ENCODE data around the gene USP12. TPM values are rescaled to one million over a fixed set of nuclear protein-coding genes. Genes with fewer than 3 reads are reported as not detected.

USP12 gene
- total RNA-seq, 2 donors from 2014 or later, result 40.3 to 94.3 TPM

GRCh38 chr13:27189192-27189591 is 17.6 kb upstream of the USP12 start:
- intact Hi-C loops (cut with DNase I), result no loop called here
- no peak for DNase-seq (ENCODE audit: low spot score)

DNA sequence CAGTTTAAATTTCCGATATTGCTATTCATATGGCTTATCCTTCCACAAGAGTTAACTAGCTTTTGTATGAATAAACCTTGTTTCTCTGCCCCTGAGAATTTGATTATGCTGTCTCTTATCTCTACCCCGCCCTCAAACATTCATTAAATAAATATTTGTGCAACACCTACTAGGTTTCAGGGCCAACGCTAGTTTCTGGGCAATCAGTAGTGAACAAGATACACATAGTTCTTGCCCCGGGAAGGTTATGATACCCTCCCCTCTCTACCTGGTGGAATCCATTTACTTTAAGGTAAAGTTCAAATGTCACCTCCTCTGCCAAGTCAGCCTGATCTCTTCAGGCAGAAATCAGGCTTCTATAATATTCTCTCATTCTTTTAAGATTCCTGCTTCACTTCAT is 16.6 kb upstream of the USP12 start:
- no peak for DNase-seq (ENCODE audit: low spot score)
- intact Hi-C loops (cut with DNase I), result no loop called here

DNA sequence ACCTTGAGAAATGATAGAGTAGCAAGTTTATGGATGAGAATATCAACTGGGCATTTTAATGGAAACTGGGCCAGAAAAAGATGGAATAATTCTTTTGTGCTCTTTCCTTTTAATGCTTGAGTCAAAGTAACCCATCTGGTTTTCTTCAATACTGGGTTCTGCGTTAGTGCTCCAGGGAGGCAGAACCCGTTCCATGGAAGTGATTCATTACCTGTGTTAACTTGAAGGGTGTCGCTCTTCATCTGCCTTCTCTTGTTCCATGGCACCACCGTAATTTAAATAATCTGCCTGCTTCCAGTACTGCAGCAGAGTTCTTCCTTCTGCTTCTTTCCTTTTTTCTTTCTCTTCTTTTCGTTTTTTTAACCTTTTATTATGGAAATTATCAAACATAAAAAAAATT is 14.7 kb upstream of the USP12 start:
- no peak for DNase-seq (ENCODE audit: low spot score)
- intact Hi-C loops (cut with DNase I), result no loop called here

GRCh38 chr13:27183561-27184147 is 12.0 kb upstream of the USP12 start:
- DNase-seq (ENCODE audit: low spot score), result no peak
- intact Hi-C loops (cut with DNase I), result no loop called here

DNA sequence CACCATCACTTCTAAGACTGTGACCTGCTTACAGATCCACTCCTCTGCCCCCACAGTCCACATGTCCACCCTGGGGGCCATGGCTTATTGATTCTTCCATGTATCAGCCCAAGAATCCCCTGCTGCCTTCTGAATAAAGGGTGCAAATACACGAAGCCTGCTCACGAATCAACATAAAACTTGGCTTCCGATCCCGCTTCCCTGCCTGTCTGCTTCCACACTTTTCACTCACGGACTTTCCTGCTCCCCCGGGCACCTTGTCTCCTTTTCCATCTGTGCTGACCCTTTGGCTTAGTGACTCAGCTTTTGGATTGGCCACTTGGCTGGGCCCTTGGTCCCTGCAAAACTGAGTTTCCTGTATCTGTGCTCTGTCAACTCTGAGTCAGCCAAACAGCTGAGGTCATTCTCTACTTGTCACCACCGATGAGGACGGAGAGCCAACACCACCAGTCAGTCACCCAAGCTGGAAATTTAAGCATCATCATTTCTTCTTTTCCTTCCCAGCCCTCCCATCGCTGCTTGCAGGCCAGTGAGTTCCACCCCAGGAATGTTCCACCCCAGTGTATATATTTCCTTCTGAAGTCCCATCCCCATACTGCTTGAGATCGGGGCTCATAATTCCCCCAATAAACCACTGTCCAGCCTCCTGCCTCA is 11.4 kb upstream of the USP12 start:
- peak; percentile 87 for DNase-seq (ENCODE audit: low spot score)
- intact Hi-C loops (cut with DNase I), result no loop called here

GRCh38 chr13:27182054-27182453 is 10.4 kb upstream of the USP12 start:
- no peak for DNase-seq (ENCODE audit: low spot score)
- intact Hi-C loops (cut with DNase I), result no loop called here

DNA sequence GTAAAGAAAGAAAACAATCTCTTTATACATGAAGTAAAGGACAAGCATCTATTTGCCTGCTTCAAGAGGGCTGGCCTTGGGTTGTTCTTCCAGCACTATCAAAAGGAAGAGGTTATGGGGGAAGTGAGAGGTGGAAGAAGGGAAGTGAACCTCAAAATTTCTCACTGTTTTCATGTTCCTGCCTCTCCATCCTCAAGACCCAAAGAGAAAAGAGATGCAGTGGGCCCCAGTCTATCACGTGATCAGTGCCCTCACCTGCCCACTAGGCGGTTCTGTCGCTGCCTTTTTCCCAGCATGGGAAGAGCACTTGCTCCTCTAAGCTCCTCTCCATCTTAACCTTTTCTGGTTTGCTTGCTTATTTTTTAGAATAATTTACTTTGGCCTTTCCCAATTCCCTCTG is 6.2 kb upstream of the USP12 start:
- intact Hi-C loops (cut with DNase I), result loop anchor here in 1 of 2 donors (10.0 kb wide), 1 partner anchor 1477 kb away; the partner anchor contains the start of gene POMP
- no peak for DNase-seq (ENCODE audit: low spot score)

GRCh38 chr13:27176470-27177410 is 5.1 kb upstream of the USP12 start:
- intact Hi-C loops (cut with DNase I), result loop anchor here in 1 of 2 donors (10.0 kb wide), 1 partner anchor 1478 kb away; the partner anchor contains the start of gene POMP
- DNase-seq (ENCODE audit: low spot score), result no peak

DNA sequence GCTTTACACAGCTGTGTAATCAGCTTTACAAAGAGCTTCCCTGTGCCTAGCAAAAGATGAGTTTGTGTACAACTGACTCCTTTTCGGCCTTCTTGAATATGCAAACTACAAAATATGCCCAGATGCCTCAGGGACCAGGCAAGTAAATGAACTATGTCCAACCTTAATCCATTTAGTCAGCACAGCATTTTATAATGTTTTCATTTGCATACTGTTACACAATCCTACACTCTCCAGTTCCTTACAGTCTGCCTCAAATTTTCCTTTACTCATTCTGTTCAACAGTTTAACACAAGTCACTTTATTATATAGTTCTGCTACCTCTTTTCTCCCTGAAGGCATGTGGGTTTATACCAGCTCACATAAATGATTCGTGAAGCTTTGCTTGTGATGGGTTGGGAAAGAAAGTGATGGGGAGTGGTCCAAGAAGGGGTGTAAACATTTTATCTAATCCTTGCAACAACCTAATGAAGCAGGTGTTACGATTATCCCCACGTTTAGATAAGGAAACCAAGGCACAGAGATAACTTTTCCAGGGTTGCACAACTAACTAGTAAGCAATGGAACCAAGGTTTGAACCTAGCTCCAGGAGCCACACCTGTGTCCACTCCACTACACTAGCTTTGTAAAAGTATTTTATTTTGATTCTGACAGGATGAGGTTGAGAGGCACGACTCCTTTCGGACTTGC is 3.3 kb upstream of the USP12 start:
- intact Hi-C loops (cut with DNase I), result loop anchor here (5.0 to 10.0 kb wide), 3 partner anchors 97 to 1480 kb away; partner anchors contain the start of genes POMP (in 1 of the 2) and RASL11A (in 1 of the 2)
- DNase-seq (ENCODE audit: low spot score), result no peak

DNA sequence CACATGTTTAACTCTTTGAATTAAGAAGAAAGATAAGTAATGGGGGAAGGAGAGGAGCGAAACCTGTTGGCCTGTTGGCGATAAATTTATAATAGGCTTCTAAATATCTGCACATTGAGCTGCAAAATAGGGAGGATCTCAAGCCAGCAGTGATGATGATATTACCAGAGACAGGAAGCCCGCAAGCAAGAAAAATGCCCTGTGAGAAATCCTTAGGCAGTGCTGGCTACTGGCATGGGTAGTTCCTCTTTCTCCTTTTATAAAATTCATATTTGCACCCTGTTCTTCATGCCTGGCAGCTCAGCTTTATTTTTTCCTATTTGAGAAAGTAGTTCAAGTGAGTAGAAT is 858 bp upstream of the USP12 start:
- intact Hi-C loops (cut with DNase I), result loop anchor here (5.0 to 10.0 kb wide), 3 partner anchors 100 to 1482 kb away; partner anchors contain the start of genes POMP (in 1 of the 2) and RASL11A (in 1 of the 2)
- DNase-seq (ENCODE audit: low spot score), result no peak

- peak; percentile 98 for DNase-seq (ENCODE audit: low spot score)
- intact Hi-C loops (cut with DNase I), result loop anchor here (5.0 to 10.0 kb wide), 3 partner anchors 100 to 1483 kb away; partner anchors contain the start of genes POMP (in 1 of the 2) and RASL11A (in 1 of the 2)
These were observed 350 bp upstream of the USP12 start for GRCh38 chr13:27171827-27172494.

GRCh38 chr13:27170516-27171243 is 931 bp downstream of the USP12 start:
- DNase-seq (ENCODE audit: low spot score), result peak; percentile 82
- intact Hi-C loops (cut with DNase I), result loop anchor here (5.0 to 10.0 kb wide), 3 partner anchors 102 to 1484 kb away; partner anchors contain the start of genes POMP (in 1 of the 2) and RASL11A (in 1 of the 2)

- intact Hi-C loops (cut with DNase I), result loop anchor here (5.0 to 10.0 kb wide), 3 partner anchors 102 to 1485 kb away; partner anchors contain the start of genes POMP (in 1 of the 2) and RASL11A (in 1 of the 2)
- no peak for DNase-seq (ENCODE audit: low spot score)
These were observed 1.4 kb downstream of the USP12 start for GRCh38 chr13:27170221-27170515.

DNA sequence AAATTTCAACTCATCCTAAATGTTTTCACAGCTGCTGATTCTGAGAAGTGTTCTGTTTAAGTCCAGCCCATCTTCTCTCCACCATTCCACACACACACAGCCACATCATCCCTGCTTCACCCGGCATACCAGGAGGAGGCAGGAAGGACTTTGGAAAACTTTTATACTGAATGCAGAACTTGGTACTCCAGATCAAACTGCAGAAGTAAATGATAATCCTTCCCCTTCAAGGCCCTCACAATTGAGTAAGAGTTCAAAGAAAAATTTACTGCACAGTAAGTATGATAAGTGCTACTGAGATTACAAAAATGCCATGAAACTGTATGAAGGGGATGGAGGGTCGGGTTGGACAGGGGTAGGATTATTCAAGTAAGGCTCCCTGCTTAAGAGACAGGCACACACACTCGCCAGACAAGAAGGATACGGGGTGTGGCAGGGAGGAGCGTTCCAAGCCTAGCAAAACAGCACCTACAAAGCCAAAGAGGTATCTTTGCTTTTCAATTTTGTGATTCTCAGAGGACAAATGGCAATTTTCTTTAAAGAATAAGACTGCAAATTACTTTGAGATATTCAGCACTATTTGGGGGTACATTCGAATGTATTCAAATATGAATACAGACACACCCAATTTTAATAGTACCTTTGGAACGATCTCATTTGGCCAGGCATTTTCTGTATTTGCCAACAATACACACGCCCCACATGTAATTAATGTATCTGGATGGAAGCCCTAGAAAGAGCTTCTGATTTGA is 2.5 kb downstream of the USP12 start:
- no peak for DNase-seq (ENCODE audit: low spot score)
- intact Hi-C loops (cut with DNase I), result no loop called here

DNA sequence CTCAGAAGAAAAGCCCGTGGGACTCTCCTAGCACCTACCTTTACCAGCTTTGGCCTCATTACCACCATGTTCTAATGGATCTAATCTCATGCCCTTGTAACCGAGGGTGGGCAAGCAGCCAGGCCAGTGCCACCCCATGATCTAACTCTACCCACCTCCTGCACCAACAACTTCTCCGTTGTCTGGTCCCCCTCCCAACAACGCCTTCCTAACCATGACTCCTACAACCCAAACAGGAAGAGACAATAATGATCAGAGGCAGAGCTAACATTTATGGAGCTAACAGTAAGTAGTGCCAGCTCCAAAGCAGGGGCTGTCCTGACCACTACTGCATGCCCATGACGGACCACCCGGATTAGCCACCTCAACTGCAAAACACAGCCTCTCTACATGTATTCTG is 3.5 kb downstream of the USP12 start:
- intact Hi-C loops (cut with DNase I), result no loop called here
- DNase-seq (ENCODE audit: low spot score), result no peak

DNA sequence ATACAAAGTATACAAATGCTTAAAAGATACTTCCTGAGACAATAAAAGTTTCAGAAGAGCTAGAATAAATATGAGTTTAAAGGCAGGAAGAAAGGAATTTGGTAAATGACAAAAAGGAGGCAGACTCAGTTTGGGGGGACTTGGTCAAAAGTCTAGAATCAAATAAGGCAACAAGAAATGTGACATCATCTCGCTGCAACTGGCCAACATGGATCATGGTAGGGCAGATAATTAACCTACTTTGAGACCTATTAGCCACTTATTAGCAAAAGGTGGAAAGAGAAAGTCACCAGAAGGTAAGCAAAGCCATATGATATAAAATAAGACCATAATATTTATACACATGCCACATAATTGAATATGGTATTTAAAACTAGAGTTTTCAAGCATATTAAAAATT is 5.3 kb downstream of the USP12 start:
- intact Hi-C loops (cut with DNase I), result no loop called here
- no peak for DNase-seq (ENCODE audit: low spot score)

GRCh38 chr13:27161980-27162379 is 9.6 kb downstream of the USP12 start:
- no peak for DNase-seq (ENCODE audit: low spot score)
- intact Hi-C loops (cut with DNase I), result no loop called here

Measured in posterior vena cava (tissue), 2 donors.